ENCODE measurements around the gene RAB3B.

RAB3B gene

DNA sequence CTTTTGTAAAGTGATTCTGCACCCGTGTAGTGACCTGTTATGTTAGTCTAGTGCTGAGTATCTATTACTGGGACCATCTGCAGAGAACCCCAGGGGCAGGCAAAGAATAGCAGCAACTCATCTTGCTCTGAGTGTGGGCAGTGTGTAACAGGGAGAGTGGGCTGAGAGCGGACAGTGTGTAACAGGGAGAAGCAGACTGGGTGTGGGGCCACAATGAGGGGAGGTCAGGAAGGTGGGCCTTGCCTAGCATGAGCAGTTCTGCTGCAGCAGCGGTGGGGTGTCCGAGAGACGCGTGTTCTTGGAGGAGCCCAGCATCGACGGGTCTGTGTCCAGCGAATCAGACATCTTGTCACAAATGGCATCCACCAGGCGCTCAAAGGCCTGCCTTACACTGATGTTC, 70.8 kb downstream of the RAB3B start:
- H3K4me3 ChIP-seq (ENCODE audit: low read length) = no peak overlapping the region
- DNase-seq (ENCODE audit: low read depth) = no peak
- TF ChIP-seq, protein P1, sequence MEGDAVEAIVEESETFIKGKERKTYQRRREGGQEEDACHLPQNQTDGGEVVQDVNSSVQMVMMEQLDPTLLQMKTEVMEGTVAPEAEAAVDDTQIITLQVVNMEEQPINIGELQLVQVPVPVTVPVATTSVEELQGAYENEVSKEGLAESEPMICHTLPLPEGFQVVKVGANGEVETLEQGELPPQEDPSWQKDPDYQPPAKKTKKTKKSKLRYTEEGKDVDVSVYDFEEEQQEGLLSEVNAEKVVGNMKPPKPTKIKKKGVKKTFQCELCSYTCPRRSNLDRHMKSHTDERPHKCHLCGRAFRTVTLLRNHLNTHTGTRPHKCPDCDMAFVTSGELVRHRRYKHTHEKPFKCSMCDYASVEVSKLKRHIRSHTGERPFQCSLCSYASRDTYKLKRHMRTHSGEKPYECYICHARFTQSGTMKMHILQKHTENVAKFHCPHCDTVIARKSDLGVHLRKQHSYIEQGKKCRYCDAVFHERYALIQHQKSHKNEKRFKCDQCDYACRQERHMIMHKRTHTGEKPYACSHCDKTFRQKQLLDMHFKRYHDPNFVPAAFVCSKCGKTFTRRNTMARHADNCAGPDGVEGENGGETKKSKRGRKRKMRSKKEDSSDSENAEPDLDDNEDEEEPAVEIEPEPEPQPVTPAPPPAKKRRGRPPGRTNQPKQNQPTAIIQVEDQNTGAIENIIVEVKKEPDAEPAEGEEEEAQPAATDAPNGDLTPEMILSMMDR (conservative IDR thresholded peaks at IDR 0.05; ENCODE audit: low read depth, low read length) = no peak

DNA sequence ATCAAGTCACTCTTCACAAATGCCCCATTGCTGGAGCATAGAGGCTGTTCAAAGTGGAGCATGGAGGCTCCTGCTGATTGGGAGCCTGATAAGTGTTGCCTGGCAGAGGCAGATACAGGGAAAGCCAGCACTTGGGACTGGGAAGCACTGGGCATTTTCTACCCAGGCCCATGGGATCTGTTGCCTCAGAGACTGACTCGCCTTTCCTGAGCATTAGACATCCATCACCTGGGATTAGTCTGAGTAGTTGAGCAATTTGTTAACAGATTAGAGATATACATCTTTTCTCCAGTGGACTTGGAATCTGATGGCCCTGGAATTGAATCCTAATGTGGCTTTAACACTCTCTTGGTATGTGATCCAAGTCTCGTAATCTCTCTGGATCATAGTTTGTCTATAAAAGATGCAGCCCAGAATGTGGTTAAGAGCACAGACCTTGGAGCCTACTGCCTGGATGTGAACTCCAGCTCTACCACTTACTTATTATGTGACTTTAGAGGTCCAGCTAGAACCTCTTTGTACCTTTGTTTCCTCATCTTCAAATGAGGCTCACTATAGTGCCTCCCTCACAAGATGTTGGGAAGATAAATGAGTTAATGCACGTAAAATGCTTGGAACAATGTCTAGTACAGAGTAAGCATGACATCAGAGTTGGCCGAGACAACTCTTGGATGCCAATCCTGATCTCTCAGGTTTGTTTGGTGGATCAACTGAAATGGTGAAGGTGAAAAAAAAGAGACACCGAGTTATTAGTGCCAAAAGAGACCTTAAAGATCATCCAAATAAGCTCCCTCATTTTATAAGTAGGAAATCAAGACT, 73.7 kb downstream of the RAB3B start:
- DNase-seq (ENCODE audit: low read depth) = peak; percentile 43
- no peak overlapping the region for H3K4me3 ChIP-seq (ENCODE audit: low read length)
- TF ChIP-seq, protein P1 (conservative IDR thresholded peaks at IDR 0.05; ENCODE audit: low read depth, low read length) = no peak

DNA sequence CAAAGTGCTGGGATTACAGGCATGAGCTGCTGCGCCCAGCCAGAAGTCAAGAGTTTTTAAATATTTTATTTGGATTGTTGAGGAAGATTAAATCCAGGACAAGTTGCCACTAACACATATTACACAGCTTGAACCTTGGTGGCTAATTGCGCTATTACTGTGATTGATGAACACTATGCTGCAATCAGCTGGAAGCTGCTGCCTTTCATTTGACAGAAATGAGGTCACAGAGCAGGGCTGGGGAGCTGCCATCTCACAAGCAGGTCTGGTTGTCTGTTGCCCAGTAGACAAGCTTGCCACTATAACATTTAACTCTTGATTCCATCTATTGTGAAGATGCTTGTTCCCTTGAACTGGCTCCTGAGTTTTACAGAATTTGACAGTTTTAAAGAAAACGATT, 74.5 kb downstream of the RAB3B start:
- DNase-seq (ENCODE audit: low read depth) = no peak
- no peak overlapping the region for H3K4me3 ChIP-seq (ENCODE audit: low read length)
- TF ChIP-seq, protein P1 (conservative IDR thresholded peaks at IDR 0.05; ENCODE audit: low read depth, low read length) = no peak

DNA sequence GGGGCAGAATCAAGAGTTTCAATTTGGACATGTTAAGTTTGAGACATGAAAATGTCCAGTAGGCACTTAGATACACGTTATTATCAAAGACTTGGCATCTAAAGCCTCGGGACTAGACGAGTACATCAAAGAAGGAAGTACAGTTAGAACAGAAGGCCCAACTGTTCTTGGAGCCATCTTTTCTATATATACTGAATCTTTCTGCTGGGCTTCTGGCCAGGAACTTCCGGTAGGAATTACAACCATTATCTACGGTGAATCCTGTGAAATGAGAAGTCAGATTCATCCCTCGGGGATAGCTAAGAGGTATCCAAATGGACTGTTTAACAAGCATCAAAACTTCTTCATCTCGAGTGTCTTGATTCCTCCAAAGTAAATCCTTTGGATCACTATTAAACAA, 77.6 kb downstream of the RAB3B start:
- no peak for DNase-seq (ENCODE audit: low read depth)
- H3K4me3 ChIP-seq (ENCODE audit: low read length) = no peak overlapping the region
- TF ChIP-seq, protein P1 (conservative IDR thresholded peaks at IDR 0.05; ENCODE audit: low read depth, low read length) = no peak

DNA sequence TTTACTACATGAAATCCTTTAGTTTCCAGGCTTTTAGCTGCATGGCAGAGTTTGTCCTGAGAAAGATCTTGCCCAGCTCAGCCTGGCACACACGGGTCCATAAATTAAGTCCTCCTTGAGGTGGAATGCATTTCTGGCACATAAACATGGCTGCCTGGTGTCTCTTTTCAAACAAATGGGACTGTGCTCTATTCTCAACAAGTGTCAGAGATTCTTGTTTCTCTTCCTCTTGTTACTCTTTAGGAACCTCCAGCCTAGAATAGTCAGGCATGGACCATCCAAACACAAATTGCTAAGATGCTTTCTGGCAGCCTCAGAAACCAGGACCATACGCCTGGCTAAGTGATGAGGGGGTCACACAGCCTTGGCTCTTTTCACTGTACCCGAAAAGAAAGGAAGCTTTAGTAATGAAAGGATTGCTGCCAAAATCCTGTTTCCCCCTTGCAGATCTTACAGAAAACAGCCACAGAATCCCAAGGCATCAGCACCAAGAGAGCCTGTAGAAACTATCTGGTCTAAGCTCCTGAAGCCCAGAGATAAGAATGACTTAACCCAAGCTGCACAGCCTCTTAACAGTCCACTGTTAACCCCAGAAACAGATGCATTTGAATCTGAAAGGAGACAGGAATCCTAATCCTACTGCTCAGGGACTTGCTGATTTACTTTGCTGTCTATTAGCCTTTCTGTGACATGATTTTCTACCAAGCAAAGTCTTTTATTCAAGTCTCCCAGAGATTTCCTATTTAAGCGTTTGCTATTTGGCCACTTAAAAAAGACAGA, 80.1 kb downstream of the RAB3B start:
- no peak overlapping the region for H3K4me3 ChIP-seq (ENCODE audit: low read length)
- TF ChIP-seq, protein P1 (conservative IDR thresholded peaks at IDR 0.05; ENCODE audit: low read depth, low read length) = no peak
- no peak for DNase-seq (ENCODE audit: low read depth)

DNA sequence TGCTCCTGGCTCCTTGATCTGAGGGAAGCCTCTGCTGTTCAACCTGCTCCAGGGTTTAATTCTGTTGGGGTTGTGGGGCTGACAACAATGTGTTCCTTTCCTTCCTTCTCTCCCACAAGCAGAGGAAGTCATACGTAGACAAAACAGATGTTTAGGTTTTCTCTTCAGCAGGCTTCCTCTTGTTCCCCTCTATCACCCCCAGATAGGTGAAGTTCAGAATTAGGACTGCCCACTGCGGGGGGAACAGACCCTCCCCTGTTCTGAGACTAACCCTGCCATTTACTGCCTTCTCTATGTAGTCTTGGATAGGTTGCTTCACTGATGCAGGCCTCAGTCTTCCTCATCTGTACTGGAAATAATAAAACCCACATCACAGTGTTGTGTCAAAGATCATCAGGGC, 82.0 kb downstream of the RAB3B start:
- DNase-seq (ENCODE audit: low read depth) = no peak
- TF ChIP-seq, protein P1 (conservative IDR thresholded peaks at IDR 0.05; ENCODE audit: low read depth, low read length) = no peak
- no peak overlapping the region for H3K4me3 ChIP-seq (ENCODE audit: low read length)
